OCI-LY7 (cell line): ENCODE measurements around the gene FCMR.

Source experiments
- EZH2phosphoT487 ChIP-seq: fragments of 200-600 bp; sonication (generic); IDR thresholded peaks from 2 replicates; pipeline ENCODE4 v1.6.1; 2018; ENCODE audit warnings: low read depth, borderline replicate concordance, mild to moderate bottlenecking, mixed run types, antibody characterized with exemption, low read length, moderate library complexity, mixed read lengths
- TF ChIP-seq, protein P1 (sequence below): fragments of 200-600 bp; sonication (generic); conservative IDR thresholded peaks from 2 replicates; pipeline ENCODE4 v1.5.1; 2014; ENCODE audit warnings: mild to moderate bottlenecking, antibody characterized with exemption, low read length, moderate library complexity, mixed read lengths

- TF ChIP-seq, protein P1, sequence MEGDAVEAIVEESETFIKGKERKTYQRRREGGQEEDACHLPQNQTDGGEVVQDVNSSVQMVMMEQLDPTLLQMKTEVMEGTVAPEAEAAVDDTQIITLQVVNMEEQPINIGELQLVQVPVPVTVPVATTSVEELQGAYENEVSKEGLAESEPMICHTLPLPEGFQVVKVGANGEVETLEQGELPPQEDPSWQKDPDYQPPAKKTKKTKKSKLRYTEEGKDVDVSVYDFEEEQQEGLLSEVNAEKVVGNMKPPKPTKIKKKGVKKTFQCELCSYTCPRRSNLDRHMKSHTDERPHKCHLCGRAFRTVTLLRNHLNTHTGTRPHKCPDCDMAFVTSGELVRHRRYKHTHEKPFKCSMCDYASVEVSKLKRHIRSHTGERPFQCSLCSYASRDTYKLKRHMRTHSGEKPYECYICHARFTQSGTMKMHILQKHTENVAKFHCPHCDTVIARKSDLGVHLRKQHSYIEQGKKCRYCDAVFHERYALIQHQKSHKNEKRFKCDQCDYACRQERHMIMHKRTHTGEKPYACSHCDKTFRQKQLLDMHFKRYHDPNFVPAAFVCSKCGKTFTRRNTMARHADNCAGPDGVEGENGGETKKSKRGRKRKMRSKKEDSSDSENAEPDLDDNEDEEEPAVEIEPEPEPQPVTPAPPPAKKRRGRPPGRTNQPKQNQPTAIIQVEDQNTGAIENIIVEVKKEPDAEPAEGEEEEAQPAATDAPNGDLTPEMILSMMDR = no peak
- no peak for TF ChIP-seq EZH2phosphoT487
These were observed 48.0 kb downstream of the FCMR start for GRCh38 chr1:206873603-206874188.
